DMS 273 treated with DMSO at 0.1 percent for 48 hours (cell line): ENCODE measurements around the gene PBLD.

Source experiments
- DNase-seq: peaks from one replicate; lab custom pipeline; 2025; lab: John Stamatoyannopoulos, UW

PBLD gene

GRCh38 chr10:68332259-68333057, at the start of gene PBLD:
Gene PBLD (minus strand): TSS chr10:68332928. CDS start chr10:68306844, 26,084 bp downstream.
- DNase-seq, result peak; percentile 13

- no peak for DNase-seq
Observed at GRCh38 chr10:68371604-68372003, 38.9 kb upstream of the PBLD start.

- DNase-seq, result no peak
Observed at GRCh38 chr10:68367121-68367520, 34.4 kb upstream of the PBLD start.

DNA sequence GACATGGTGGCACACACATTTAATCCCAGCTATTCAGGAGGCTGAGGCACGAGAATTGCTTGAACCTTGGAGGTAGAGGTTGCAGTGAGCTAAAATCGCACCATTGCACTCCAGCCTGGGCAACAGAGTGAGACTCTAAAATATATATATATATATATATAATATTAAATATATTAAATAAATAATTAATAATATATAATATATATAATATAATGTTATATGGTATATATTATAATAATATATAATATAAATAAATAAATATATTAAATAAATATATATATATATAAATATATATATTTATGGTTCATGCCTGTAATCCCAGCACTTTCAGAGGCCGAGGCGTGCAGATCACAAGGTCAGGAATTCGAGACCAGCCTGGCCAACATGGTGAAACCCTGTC, 33.9 kb upstream of the PBLD start:
- no peak for DNase-seq

GRCh38 chr10:68365611-68366010, 32.9 kb upstream of the PBLD start:
- no peak for DNase-seq

GRCh38 chr10:68364101-68364886, 31.6 kb upstream of the PBLD start:
- no peak for DNase-seq

DNA sequence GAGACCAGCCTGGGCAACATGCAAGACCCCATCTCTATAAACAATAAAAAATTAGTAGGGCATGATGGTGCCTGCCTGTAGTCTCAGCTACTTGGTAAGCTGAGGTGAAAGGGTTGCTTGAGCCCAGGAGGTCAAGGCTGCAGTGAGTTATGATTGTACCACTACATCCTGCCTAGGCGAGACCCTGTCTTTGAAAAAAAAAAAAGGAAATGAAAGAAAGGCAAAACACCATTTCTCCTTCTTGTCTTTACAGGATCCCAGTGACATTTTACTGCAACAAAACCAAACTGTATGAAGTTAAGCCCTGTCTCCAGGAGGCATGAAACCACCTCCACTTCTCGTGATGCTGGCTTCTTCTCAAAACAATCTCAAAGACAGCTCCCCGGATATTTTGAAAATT, 29.9 kb upstream of the PBLD start:
- DNase-seq, result no peak

- no peak for DNase-seq
Observed at GRCh38 chr10:68359189-68359588, 26.5 kb upstream of the PBLD start.

- no peak for DNase-seq
Observed at GRCh38 chr10:68353537-68353936, 20.8 kb upstream of the PBLD start.

DNA sequence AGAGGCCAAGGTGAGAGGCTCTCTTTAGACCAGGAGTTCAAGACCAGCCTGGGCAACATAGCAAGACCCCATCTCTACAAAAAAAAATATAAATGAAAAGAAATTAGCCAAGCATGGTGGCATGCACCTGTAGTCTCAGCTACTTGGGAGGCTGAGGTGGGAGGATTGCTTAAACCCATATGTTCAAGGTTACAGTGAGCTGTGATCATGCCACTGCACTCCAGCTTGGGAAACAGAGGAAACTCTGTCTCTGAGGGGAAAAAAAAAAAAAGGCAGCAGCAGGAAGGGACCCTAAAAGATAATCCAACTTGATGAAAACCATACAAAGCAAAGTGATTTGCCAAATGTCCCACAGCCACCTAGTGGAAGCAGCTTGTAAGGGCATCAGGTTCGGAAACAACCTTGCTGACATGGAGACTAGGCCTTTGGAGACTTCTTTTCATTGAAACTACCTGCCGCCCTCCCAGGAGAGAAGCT, 15.6 kb upstream of the PBLD start:
- no peak for DNase-seq

GRCh38 chr10:68346774-68347173, 14.0 kb upstream of the PBLD start:
- DNase-seq, result no peak

DNA sequence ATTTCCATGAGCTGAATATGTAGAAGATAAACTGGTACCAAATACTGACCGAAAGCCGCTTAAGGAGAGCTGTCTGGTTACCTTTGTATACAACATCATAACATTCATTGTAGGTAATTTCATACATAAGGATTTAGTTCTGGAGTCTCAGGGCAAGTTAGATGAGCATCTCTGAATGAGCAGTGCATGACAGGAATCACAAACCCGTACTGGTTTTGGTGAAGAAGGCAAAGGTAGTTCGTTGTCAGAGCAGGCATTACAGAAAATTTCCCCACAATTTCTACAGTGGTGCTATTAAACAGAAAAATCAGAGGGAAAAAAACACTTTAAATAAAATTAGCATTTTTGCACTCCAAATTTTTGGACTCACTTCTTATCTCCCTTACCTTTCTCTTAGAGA, 12.9 kb upstream of the PBLD start:
- no peak for DNase-seq

GRCh38 chr10:68342909-68343516, 10.3 kb upstream of the PBLD start:
- no peak for DNase-seq

GRCh38 chr10:68340358-68341080, 7.8 kb upstream of the PBLD start:
- no peak for DNase-seq

- DNase-seq, result no peak
Observed at GRCh38 chr10:68336754-68337351, 4.1 kb upstream of the PBLD start.

DNA sequence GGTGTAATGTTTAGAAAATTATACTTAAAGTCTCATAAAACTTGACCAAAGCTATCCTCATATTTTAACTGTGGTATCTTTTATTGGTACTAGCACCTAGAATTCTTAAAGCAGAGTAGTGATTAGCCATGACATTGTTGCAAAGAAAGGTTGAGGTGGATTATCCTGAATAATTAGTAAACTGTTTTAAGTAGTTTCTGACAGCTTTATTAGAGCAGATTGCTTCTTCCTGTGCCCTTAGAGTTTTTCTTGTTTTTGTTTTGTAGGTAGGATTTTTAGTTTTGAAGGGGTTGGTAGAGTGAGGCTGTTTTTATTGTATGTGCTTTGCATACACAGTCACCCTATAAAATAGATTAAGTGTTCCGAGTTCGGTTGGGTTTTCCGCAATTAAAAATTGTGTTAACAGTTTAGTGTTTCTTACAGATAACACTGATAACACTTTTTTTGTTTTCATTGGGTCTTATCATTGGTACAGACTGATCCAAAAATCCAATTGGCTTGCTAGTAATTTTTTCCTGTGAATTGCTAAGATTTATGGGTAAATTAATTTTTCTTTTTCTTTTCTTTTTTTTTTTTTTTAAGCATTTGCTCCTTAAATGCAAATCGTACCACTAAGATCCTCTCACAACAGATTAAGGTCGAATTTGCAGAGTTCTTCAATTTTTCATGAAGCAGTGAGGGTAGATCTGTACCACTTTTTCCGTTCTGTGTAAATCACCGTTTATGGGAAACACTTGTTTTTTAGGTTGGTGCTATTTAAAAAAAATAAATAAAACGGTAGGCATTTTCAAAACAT, 2.1 kb upstream of the PBLD start:
- no peak for DNase-seq

DNA sequence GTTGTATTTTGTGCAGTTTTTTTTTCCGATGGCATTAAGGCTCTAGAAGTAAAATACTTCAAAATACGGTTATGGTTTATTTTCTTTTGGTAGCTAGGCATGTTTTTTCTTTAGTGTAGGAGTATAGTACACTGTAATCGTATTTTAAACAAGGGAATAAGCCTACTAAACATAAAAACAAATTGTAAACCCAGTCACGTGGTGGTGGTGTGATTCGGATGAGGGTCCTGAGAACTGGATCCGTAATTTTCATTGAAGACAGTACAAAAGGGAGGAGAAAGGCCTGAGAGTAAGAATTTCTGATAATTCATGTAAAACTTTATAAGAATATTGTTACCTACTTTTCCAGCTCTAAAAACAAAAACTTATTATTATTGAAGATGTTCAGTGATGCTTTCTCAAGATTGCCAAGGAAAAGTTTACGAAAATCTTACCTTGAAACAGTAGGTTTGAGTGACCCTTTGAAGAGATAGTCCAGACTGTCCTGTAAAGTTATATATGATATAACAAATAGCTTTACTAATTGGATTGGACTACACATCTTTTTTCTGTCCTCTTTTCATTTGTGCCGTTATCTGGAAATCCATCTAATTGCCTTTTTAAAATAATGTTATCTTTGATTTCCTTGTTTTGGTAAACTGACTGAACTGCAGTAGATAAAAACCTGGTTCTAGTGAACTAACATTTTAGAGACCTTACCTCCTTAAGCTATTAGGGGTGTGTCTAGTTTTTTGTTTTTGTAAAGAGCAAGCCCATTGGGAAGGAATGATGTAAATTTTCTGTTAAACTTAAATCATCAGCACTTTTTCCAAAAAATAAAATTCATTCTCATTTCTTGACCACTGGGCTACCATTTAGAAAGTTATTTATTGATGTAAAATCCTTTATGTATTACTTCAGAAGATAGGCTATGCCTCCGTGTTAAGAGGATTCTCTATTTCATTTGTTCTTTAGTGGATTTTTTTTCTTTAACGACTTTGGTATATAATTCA, 1.0 kb upstream of the PBLD start:
- no peak for DNase-seq

- DNase-seq, result no peak
Observed at GRCh38 chr10:68333058-68333395, 299 bp upstream of the PBLD start.

- peak; percentile 85 for DNase-seq
Observed at GRCh38 chr10:68331455-68332258, 1.1 kb downstream of the PBLD start, which contains the start of gene HNRNPH3. Gene HNRNPH3 (plus strand): TSS chr10:68332064. CDS start chr10:68337222, 5,158 bp downstream.
